Measurements from ENCODE around the gene KIF23. TPM values are rescaled to one million over a fixed set of nuclear protein-coding genes. Genes with fewer than 3 reads are reported as not detected.

The KIF23 gene
- total RNA-seq, 2 experiments from 2014 or later: 45.4 to 47.0 TPM

DNA sequence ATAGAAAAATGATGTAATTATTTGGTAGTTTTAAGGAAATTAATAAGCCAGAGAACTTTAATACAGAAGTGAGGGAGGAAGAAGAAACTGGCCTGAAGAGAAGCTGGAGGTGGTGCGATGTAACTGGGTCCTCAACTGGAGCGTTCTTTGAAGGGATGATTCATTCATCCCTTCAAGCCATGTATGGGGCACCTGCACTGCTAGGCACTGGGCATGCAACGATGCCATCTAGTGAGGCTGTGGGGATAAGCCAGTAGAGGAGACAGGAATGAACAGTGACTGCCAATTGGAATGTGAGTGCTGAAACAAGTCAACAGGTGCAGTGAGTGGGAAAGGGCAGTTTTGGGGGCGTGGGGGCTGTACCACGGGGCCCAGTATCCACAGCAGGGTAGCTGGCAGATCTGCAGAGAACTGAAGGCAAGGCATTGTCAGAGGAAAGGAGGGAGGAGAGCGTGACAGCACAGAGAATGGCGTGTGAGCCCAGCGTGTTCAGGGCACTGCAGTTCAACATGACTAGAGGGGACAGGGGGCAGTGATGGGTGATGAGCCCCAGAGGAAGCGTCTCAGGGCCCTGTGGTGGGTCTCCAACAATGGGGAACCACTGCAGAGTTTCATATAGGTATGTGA lies 3.8 kb upstream of the KIF23 start:
- Mint-ChIP-seq H3K27me3 (peaks cover 11% of the 10 kb centered on the region), H3K9me3 (no peaks in the 10 kb centered on the region), H3K36me3 (ENCODE audit: low read depth) (peaks cover 1% of the 10 kb centered on the region), H3K27ac (no peak overlapping the region), H3K4me1 (ENCODE audit: low read depth) (peaks cover 12% of the 10 kb centered on the region), H3K4me3 (no peak overlapping the region)
- CTCF ChIA-PET: interaction anchor here (0.7 to 3.2 kb wide), 4 partner anchors 16 to 238 kb away, joined by 3 to 18 read pairs (median 4); no protein-coding TSS in a partner anchor
- peak; percentile 65 for DNase-seq
- ATAC-seq: peak; percentile 54
- POLR2A ChIA-PET: interaction anchor here (0.8 to 1.6 kb wide), 3 partner anchors 42 to 249 kb away, joined by 4 to 9 read pairs (median 5); partner anchors contain the start of genes GLCE and RPLP1
- intact Hi-C loops (cut with micrococcal nuclease): no loop called here
- TF ChIP-seq, protein P1, sequence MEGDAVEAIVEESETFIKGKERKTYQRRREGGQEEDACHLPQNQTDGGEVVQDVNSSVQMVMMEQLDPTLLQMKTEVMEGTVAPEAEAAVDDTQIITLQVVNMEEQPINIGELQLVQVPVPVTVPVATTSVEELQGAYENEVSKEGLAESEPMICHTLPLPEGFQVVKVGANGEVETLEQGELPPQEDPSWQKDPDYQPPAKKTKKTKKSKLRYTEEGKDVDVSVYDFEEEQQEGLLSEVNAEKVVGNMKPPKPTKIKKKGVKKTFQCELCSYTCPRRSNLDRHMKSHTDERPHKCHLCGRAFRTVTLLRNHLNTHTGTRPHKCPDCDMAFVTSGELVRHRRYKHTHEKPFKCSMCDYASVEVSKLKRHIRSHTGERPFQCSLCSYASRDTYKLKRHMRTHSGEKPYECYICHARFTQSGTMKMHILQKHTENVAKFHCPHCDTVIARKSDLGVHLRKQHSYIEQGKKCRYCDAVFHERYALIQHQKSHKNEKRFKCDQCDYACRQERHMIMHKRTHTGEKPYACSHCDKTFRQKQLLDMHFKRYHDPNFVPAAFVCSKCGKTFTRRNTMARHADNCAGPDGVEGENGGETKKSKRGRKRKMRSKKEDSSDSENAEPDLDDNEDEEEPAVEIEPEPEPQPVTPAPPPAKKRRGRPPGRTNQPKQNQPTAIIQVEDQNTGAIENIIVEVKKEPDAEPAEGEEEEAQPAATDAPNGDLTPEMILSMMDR (IDR thresholded peaks at IDR 0.05): no peak

DNA sequence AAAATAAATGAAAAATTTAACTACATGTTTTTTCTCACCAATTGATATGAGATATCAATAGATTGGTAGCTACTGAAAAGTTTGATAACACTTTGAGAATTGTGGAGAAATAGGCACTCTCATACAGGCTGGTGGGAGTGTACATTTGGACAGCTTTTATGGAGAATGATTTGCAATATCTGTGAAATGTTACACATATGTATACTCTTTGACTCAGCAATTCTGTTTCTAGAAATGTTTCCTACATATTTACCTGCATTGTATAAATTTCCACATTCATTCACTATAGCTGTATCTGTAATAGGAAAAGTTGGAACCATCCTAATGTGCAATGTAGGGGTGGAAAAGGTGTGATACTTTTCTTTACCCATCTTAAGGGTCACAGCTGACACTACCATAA lies 1.9 kb upstream of the KIF23 start:
- H3K27ac Mint-ChIP-seq: no peak overlapping the region
- DNase-seq: no peak
- CTCF ChIA-PET: interaction anchor here (0.9 to 3.2 kb wide), 4 partner anchors 17 to 353 kb away, joined by 3 to 18 read pairs (median 3); partner anchors contain the start of gene GLCE
- no peak overlapping the region for H3K4me3 Mint-ChIP-seq
- peaks cover 11% of the 10 kb centered on the region for H3K27me3 Mint-ChIP-seq
- intact Hi-C loops (cut with micrococcal nuclease): no loop called here
- peaks cover 14% of the 10 kb centered on the region for H3K4me1 Mint-ChIP-seq (ENCODE audit: low read depth)
- no peaks in the 10 kb centered on the region for H3K9me3 Mint-ChIP-seq
- no peak for ATAC-seq
- TF ChIP-seq, protein P1 (IDR thresholded peaks at IDR 0.05): no peak
- POLR2A ChIA-PET: interaction anchor here (1.1 to 1.6 kb wide), 2 partner anchors 40 to 251 kb away, joined by 4 to 9 read pairs; partner anchors contain the start of genes GLCE and RPLP1
- H3K36me3 Mint-ChIP-seq (ENCODE audit: low read depth): peaks cover 8% of the 10 kb centered on the region

DNA sequence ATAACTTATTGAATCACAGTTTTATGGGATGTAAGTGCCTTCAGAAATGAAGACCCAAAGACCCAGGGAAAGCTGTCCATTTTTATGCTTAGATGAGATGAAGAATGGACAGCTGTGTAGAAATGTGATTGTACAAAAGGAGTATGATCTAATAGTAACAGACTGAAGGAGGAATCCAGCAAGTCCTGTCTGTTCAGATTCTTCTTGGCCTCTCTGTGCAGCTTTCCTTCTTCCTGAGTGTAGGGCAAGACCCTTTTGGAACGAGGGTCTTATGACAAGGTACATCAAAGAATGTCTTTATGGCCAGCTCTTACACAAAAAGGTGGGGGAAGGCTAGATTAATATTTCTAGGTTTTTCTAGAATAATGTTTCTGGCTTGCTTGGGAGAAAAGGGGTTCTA lies 1.4 kb upstream of the KIF23 start:
- Mint-ChIP-seq H3K4me1 (ENCODE audit: low read depth) (peaks cover 14% of the 10 kb centered on the region), H3K27ac (no peak overlapping the region), H3K9me3 (no peaks in the 10 kb centered on the region), H3K4me3 (no peak overlapping the region), H3K36me3 (ENCODE audit: low read depth) (peaks cover 12% of the 10 kb centered on the region), H3K27me3 (peaks cover 9% of the 10 kb centered on the region)
- ChIA-PET CTCF (interaction anchor here (0.9 to 3.2 kb wide), 3 partner anchors 18 to 353 kb away, joined by 3 to 18 read pairs (median 3); no protein-coding TSS in a partner anchor), POLR2A (interaction anchor here (1.1 kb wide), 1 partner anchor 39 kb away, joined by 4 read pairs; the partner anchor contains the start of gene RPLP1)
- intact Hi-C loops (cut with micrococcal nuclease): no loop called here
- ATAC-seq (no peak), DNase-seq (no peak)
- TF ChIP-seq, protein P1 (IDR thresholded peaks at IDR 0.05): no peak

DNA sequence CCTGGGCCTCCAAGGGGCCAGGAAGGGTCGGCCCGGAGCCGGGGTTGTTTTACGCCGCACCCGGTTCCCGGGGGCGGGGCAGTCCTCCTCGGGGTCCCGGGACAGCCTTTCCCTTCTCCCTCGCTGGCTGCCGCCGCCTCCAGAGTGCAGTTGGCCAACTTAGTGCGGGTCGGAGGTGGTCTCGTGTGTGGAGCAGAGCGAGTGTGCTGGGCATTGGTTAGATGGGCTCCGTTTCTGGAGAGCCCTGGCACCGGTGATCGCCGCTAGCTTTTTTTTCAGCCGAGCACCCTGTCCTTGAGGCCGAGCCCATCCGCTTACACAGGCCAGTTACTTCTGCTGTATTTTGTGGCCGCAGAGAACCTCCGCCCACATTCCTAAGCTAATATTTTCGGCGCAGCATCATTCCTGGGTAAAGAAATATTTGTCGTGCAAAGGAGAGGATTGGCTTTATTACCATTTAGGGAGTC lies 585 bp downstream of the KIF23 start:
- intact Hi-C loops (cut with micrococcal nuclease): no loop called here
- H3K27me3 Mint-ChIP-seq: peaks cover 6% of the 10 kb centered on the region
- peaks cover 28% of the 10 kb centered on the region for H3K36me3 Mint-ChIP-seq (ENCODE audit: low read depth)
- H3K4me1 Mint-ChIP-seq (ENCODE audit: low read depth): peaks cover 12% of the 10 kb centered on the region
- POLR2A ChIA-PET: interaction anchor here (0.9 to 3.1 kb wide), 3 partner anchors 17 to 48 kb away, joined by 3 to 25 read pairs (median 7); partner anchors contain the start of gene RPLP1
- H3K9me3 Mint-ChIP-seq: no peaks in the 10 kb centered on the region
- H3K4me3 Mint-ChIP-seq: peak overlapping the region; percentile 81
- ATAC-seq (peak; percentile 6), DNase-seq (peak; percentile 19)
- H3K27ac Mint-ChIP-seq: no peak overlapping the region
- TF ChIP-seq, protein P1 (IDR thresholded peaks at IDR 0.05): no peak
- CTCF ChIA-PET: interaction anchor here (0.9 to 2.9 kb wide), 3 partner anchors 39 to 356 kb away, joined by 4 to 14 read pairs (median 4); no protein-coding TSS in a partner anchor

DNA sequence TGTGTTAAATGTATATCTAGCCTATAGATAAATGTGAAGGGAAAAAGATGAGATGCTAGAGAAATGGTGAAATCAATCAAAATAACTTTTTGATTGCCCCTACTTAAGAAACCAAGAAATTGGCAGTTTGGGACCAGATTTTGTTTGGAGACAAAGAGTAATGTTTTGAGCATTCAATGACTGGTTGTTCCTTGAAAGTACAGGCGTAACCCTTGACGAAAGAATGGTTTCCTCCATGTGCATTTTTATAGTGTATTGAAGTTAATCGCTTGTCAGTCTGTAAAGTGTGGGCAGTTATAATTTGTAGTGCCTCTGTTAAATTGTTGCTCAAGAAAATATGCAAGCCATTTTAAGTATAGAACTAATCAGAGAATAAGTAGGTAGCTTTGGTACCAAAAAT lies 1.2 kb downstream of the KIF23 start:
- Mint-ChIP-seq H3K27me3 (peaks cover 6% of the 10 kb centered on the region), H3K9me3 (no peaks in the 10 kb centered on the region), H3K4me3 (peak overlapping the region; percentile 81), H3K4me1 (ENCODE audit: low read depth) (peaks cover 12% of the 10 kb centered on the region), H3K36me3 (ENCODE audit: low read depth) (peaks cover 30% of the 10 kb centered on the region), H3K27ac (no peak overlapping the region)
- CTCF ChIA-PET: interaction anchor here (1.7 to 2.9 kb wide), 2 partner anchors 38 to 47 kb away, joined by 4 to 14 read pairs; no protein-coding TSS in a partner anchor
- intact Hi-C loops (cut with micrococcal nuclease): no loop called here
- POLR2A ChIA-PET: interaction anchor here (2.2 to 3.1 kb wide), 2 partner anchors 17 to 37 kb away, joined by 7 to 25 read pairs; partner anchors contain the start of gene RPLP1
- DNase-seq: no peak
- no peak for ATAC-seq
- TF ChIP-seq, protein P1 (IDR thresholded peaks at IDR 0.05): no peak
